ENCODE measurements around the gene RNF220.

DNA sequence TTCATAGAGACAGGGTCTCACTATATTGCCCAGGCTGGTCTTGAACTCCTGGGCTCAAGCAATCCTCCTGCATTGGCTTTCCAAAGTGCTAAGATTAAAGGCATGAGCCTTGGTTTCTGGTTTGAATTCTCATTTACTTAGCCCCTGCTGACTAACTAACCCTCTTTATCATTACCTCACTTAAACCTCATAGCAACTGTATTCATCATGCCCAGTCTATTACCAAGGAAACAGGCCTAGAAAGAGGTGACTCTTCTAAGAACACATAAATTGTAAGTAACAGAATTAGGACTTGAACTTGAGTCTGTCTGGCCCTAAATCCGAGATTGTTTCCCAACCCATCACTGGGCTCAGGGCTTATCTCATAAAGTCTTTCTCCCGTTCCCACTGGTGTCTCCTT is 225.1 kb downstream of the RNF220 start:
- TF ChIP-seq CTCF (IDR thresholded peaks at IDR 0.05) (no peak), POLR2AphosphoS5 (IDR thresholded peaks at IDR 0.05) (no peak)
